ENCODE data around the gene MINDY1. TPM values are rescaled to one million over a fixed set of nuclear protein-coding genes. Genes with fewer than 3 reads are reported as not detected.

The MINDY1 gene
- total and polyA plus RNA-seq, 9 of the 15 experiments (the other 6 are each of a cell fraction or from before 2014, with no cell fraction given): 0.49 to 11.0 (median 6.0) TPM

GRCh38 chr1:150970808-150971582 lies 35.7 kb downstream of the MINDY1 start:
- peaks cover 77% of the 10 kb centered on the region for H3K79me2 ChIP-seq (ENCODE audit: control insufficient read depth, insufficient read depth, low read length)
- TF ChIP-seq BHLHE40 (IDR thresholded peaks at IDR 0.05; ENCODE audit: low read length) (0 out of 2 replicates have a peak, but pooled peaks have one; percentile 30), HDAC1 (IDR thresholded peaks at IDR 0.05) (0 out of 4 replicates have a peak, but pooled peaks of 1 of the 2 experiments have one; percentile 17), RCOR1 (IDR thresholded peaks at IDR 0.05; ENCODE audit: borderline replicate concordance in 1 of 2, low read depth in 2 of 2, low read length in 2 of 2) (peak in 1 of 2 experiments; percentile 13; a peak in 1 of 4 replicates), ZHX1 (conservative IDR thresholded peaks at IDR 0.05; ENCODE audit: low read length) (no peak), CEBPG (CRISPR knock-in tag; IDR thresholded peaks at IDR 0.05) (no peak; the same call in 1 of the 2 replicates), CEBPG (tag; conservative IDR thresholded peaks at IDR 0.05 in 1 of 2, IDR thresholded peaks at IDR 0.05 in 1 of 2) (peak; percentile 51 to 55; a peak in 2 of 4 replicates), RBBP5 (IDR thresholded peaks at IDR 0.05; ENCODE audit: borderline replicate concordance, insufficient read depth, low read length, poor library complexity, severe bottlenecking) (peak; percentile 34), TFAP4 (CRISPR knock-in tag; IDR thresholded peaks at IDR 0.05; ENCODE audit: borderline replicate concordance) (peak; percentile 35; the same call in 1 of the 2 replicates), CEBPB (tag; IDR thresholded peaks at IDR 0.05) (peak; percentile 91)
- TF ChIP-seq, protein P1, sequence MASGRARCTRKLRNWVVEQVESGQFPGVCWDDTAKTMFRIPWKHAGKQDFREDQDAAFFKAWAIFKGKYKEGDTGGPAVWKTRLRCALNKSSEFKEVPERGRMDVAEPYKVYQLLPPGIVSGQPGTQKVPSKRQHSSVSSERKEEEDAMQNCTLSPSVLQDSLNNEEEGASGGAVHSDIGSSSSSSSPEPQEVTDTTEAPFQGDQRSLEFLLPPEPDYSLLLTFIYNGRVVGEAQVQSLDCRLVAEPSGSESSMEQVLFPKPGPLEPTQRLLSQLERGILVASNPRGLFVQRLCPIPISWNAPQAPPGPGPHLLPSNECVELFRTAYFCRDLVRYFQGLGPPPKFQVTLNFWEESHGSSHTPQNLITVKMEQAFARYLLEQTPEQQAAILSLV (tag; IDR thresholded peaks at IDR 0.05): peak; percentile 95

More at GRCh38 chr1:150970808-150971582, 35.7 kb downstream of the MINDY1 start:
- peaks cover 66% of the 10 kb centered on the region; the same call in 2 of the 3 replicates for H3K36me3 ChIP-seq (ENCODE audit: control insufficient read depth, insufficient read depth, low read length)
- H3K27me3 ChIP-seq (ENCODE audit: control insufficient read depth in 2 of 2, insufficient read depth in 2 of 2, low read length in 2 of 2): no peaks in the 10 kb centered on the region
- CTCF ChIA-PET (ENCODE audit: low intra/inter-chr PET ratio): interaction anchor here (0.7 kb wide), 1 partner anchor 277 kb away, joined by 3 read pairs; no protein-coding TSS in a partner anchor
- in situ Hi-C loops (cut with MboI): no loop called here
- FAIRE-seq (no peak), DNase-seq (ENCODE audit: extremely low read depth in 1 of 4, low spot score in 3 of 4) (peak in 1 of 4 experiments; percentile 55), ATAC-seq (peak; percentile 4; the same call in 1 of the 3 replicates)
- peak overlapping the region in 1 of 2 experiments; percentile 81; a peak in 2 of 4 replicates for H3K9ac ChIP-seq (ENCODE audit: insufficient read depth in 1 of 2, low read depth in 2 of 2, low read length in 2 of 2)
- peak overlapping the region; percentile 26; the same call in 1 of the 3 replicates for H3K27ac ChIP-seq (ENCODE audit: extremely low read depth, low read depth, low read length)
- H3K4me2 ChIP-seq (ENCODE audit: insufficient read depth, low read length): peak overlapping the region; percentile 92
- POLR2A ChIA-PET: interaction anchor here (0.6 to 7.5 kb wide), 7 partner anchors 8 to 396 kb away, joined by 3 to 64 read pairs (median 4); partner anchors contain the start of genes ANXA9 and MCL1
- peaks cover 5% of the 10 kb centered on the region for H3K9me1 ChIP-seq (ENCODE audit: control insufficient read depth, insufficient read depth, low read length)
- WGBS (ENCODE audit: insufficient coverage, low coverage, missing lambda C conversion rate): 37% methylated on average over 11 of the region's 11 CpGs
- H4K20me1 ChIP-seq (replicated peaks; ENCODE audit: control insufficient read depth, insufficient read depth, low read length): peaks cover 38% of the 10 kb centered on the region
- H3K9me3 ChIP-seq (replicated peaks; ENCODE audit: control insufficient read depth, insufficient read depth, low read depth, low read length): no peaks in the 10 kb centered on the region
- BruUV-seq (replicated peaks): no TSS peak
- no peak overlapping the region for H3K4me3 ChIP-seq
- intact Hi-C loops (cut with micrococcal nuclease): loop anchor here (10.0 kb wide), 1 partner anchor 356 kb away; no protein-coding TSS in a partner anchor
- H3K4me1 ChIP-seq (replicated peaks in 1 of 2; ENCODE audit: control insufficient read depth in 2 of 2, insufficient read depth in 2 of 2, low read length in 2 of 2): peaks cover 32 to 48% of the 10 kb centered on the region in 2 experiments
- no peak overlapping the region for H2AFZ ChIP-seq (ENCODE audit: low read depth, low read length)

Measured in K562 (cell line).